ENCODE results near the gene EPN1. TPM values are rescaled to one million over a fixed set of nuclear protein-coding genes. Genes with fewer than 3 reads are reported as not detected.

The EPN1 gene
- total and polyA plus RNA-seq, 9 of the 15 experiments (the other 6 are each of a cell fraction or from before 2014, with no cell fraction given) = 0.08 to 138 (median 12.7) TPM

DNA sequence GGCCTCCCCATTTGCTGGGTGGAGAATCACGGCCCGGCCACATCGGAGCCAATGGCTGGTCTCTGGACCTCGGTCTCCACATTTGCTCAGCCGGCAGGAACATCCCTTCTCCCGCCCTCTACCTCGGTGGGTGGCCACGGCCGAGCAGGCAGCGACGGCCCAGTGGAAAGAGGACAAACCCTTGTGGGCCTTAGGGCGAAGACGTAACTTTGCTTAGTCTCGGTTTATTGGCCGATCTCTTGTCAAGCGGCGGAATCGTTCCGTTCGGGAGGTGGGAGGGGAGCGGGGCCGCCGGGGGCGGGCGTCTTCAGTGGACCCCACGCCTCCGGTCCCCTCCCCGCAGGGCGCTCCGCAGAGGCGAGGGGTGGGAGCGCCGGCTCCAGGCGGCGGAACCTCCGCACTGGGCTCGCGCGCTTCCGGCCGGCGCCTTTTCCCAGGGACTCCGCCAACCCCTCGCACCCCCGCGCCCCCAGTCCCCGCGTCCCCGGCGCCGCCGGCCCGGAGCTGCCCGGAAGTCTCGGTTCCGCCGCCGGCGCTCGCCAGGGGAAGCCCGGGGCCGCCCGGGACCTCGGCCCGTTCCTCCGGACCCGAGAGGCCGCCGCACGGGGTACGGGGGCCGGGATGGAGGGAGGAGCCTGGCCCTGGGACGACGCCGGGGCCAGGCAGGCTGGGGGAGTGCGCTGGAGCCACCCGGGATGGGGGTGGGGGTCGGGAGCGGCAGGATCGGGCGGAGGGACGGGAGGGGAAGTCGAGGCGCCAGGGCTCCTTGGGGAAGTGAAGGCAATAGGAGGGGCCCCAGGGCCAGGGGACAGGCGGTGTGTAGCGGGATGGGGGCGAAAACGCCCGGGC lies 34.2 kb upstream of the EPN1 start, which contains the start of gene ZNF580:
ZNF580 (plus strand) TSS at position 426 of the 849 bp plus-strand sequence. CDS start 1,507 bp downstream, outside the sequence.
- ATAC-seq (peak; percentile 79), DNase-seq (ENCODE audit: extremely low read depth in 1 of 4, low spot score in 3 of 4) (peak; percentile 80 to 87 (median 86)), FAIRE-seq (peak; percentile 78)
- no TSS peak for BruUV-seq (replicated peaks)
- Histone ChIP-seq H3K4me1 (replicated peaks in 1 of 2; ENCODE audit: control insufficient read depth in 2 of 2, insufficient read depth in 2 of 2, low read length in 2 of 2) (peaks cover 43 to 64% of the 10 kb centered on the region in 2 experiments), H3K9me1 (ENCODE audit: control insufficient read depth, insufficient read depth, low read length) (no peaks in the 10 kb centered on the region), H3K36me3 (ENCODE audit: control insufficient read depth, insufficient read depth, low read length) (peaks cover 30% of the 10 kb centered on the region; the same call in 2 of the 3 replicates), H3K9me3 (replicated peaks; ENCODE audit: control insufficient read depth, insufficient read depth, low read depth, low read length) (no peaks in the 10 kb centered on the region), H3K4me2 (ENCODE audit: insufficient read depth, low read length) (peak within 1 kb of the TSS; percentile 91), H3K27ac (ENCODE audit: extremely low read depth, low read depth, low read length) (peak within 1 kb of the TSS; percentile 74), H3K4me3 (peak within 1 kb of the TSS; percentile 94), H3K79me2 (ENCODE audit: control insufficient read depth, insufficient read depth, low read length) (peaks cover 85% of the 10 kb centered on the region), H3K9ac (ENCODE audit: insufficient read depth in 1 of 2, low read depth in 2 of 2, low read length in 2 of 2) (peak within 1 kb of the TSS; percentile 79 to 89), H3K27me3 (ENCODE audit: control insufficient read depth in 2 of 2, insufficient read depth in 2 of 2, low read length in 2 of 2) (no peaks in the 10 kb centered on the region), H2AFZ (ENCODE audit: low read depth, low read length) (peak within 1 kb of the TSS; percentile 58), H4K20me1 (replicated peaks; ENCODE audit: control insufficient read depth, insufficient read depth, low read length) (no peaks in the 10 kb centered on the region)
- 5% methylated on average over 27 of the region's 89 CpGs for WGBS (ENCODE audit: insufficient coverage, low coverage, missing lambda C conversion rate)
- in situ Hi-C loops (cut with MboI) = loop anchor here (25.0 kb wide), 2 partner anchors 504 to 672 kb away; partner anchors contain the start of genes TNNT1 and ZSCAN5A
- POLR2A ChIA-PET = interaction anchor here (0.6 to 1.0 kb wide), 2 partner anchors 23 to 798 kb away, joined by 3 to 4 read pairs; no protein-coding TSS in a partner anchor
- intact Hi-C loops (cut with micrococcal nuclease) = no loop called here
- CTCF ChIA-PET (ENCODE audit: low intra/inter-chr PET ratio) = interaction anchor here (1.1 to 1.2 kb wide), 2 partner anchors 13 kb away, joined by 5 read pairs; partner anchors contain the start of gene U2AF2
- peak; percentile 59 for TF ChIP-seq SIN3B (IDR thresholded peaks at IDR 0.05; ENCODE audit: low read depth)
- TF ChIP-seq CXXC5 (CRISPR knock-in tag; IDR thresholded peaks at IDR 0.05) = peak; percentile 40
- TF ChIP-seq, protein P1, sequence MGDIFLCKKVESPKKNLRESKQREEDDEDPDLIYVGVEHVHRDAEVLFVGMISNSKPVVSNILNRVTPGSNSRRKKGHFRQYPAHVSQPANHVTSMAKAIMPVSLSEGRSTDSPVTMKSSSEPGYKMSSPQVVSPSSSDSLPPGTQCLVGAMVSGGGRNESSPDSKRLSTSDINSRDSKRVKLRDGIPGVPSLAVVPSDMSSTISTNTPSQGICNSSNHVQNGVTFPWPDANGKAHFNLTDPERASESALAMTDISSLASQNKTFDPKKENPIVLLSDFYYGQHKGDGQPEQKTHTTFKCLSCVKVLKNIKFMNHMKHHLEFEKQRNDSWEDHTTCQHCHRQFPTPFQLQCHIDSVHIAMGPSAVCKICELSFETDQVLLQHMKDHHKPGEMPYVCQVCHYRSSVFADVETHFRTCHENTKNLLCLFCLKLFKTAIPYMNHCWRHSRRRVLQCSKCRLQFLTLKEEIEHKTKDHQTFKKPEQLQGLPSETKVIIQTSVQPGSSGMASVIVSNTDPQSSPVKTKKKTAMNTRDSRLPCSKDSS (IDR thresholded peaks at IDR 0.05; ENCODE audit: low read depth, partially characterized antibody) = no peak
- TF ChIP-seq ETV5 (CRISPR knock-in tag; IDR thresholded peaks at IDR 0.05; ENCODE audit: low read depth) = 0 out of 2 replicates have a peak, but pooled peaks have one; percentile 7
- TF ChIP-seq GATAD2B (IDR thresholded peaks at IDR 0.05; ENCODE audit: borderline replicate concordance) = peak; percentile 44; the same call in 1 of the 2 replicates
- TF ChIP-seq C11orf30 (IDR thresholded peaks at IDR 0.05; ENCODE audit: low read depth) = no peak; the same call in 1 of the 2 replicates
- TF ChIP-seq, protein P2, sequence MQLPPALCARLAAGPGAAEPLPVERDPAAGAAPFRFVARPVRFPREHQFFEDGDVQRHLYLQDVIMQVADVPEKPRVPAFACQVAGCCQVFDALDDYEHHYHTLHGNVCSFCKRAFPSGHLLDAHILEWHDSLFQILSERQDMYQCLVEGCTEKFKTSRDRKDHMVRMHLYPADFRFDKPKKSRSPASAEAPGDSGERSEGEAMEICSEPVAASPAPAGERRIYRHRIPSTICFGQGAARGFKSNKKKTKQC (CRISPR knock-in tag; IDR thresholded peaks at IDR 0.05) = no peak
- TF ChIP-seq, protein P3, sequence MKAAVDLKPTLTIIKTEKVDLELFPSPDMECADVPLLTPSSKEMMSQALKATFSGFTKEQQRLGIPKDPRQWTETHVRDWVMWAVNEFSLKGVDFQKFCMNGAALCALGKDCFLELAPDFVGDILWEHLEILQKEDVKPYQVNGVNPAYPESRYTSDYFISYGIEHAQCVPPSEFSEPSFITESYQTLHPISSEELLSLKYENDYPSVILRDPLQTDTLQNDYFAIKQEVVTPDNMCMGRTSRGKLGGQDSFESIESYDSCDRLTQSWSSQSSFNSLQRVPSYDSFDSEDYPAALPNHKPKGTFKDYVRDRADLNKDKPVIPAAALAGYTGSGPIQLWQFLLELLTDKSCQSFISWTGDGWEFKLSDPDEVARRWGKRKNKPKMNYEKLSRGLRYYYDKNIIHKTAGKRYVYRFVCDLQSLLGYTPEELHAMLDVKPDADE (conservative IDR thresholded peaks at IDR 0.05; ENCODE audit: control insufficient read depth, low read depth, low read length) = 0 out of 2 replicates have a peak, but pooled peaks have one; percentile 33
- no peak for TF ChIP-seq TCF7 (IDR thresholded peaks at IDR 0.05; ENCODE audit: borderline replicate concordance)
- TF ChIP-seq ZC3H4 (CRISPR knock-in tag; IDR thresholded peaks at IDR 0.05; ENCODE audit: borderline replicate concordance) = no peak
- 0 out of 2 replicates have a peak, but pooled peaks have one; percentile 59 for TF ChIP-seq ILF3 (IDR thresholded peaks at IDR 0.05; ENCODE audit: borderline replicate concordance)
- no peak for TF ChIP-seq ZNF217 (CRISPR knock-in tag; IDR thresholded peaks at IDR 0.05)
- TF ChIP-seq ELF1 (tag; IDR thresholded peaks at IDR 0.05) = peak; percentile 63
- no peak for TF ChIP-seq TBL1XR1 (IDR thresholded peaks at IDR 0.05; ENCODE audit: low read length in 2 of 2)
- TF ChIP-seq MXI1 (IDR thresholded peaks at IDR 0.05; ENCODE audit: low read depth, low read length) = no peak
- TF ChIP-seq, protein P4, sequence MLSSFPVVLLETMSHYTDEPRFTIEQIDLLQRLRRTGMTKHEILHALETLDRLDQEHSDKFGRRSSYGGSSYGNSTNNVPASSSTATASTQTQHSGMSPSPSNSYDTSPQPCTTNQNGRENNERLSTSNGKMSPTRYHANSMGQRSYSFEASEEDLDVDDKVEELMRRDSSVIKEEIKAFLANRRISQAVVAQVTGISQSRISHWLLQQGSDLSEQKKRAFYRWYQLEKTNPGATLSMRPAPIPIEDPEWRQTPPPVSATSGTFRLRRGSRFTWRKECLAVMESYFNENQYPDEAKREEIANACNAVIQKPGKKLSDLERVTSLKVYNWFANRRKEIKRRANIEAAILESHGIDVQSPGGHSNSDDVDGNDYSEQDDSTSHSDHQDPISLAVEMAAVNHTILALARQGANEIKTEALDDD (IDR thresholded peaks at IDR 0.05) = no peak
